RWPE1 (cell line): Measurements from ENCODE around the gene MICOS13.
A peak's percentile ranks its signal among the peaks of the same experiment; 100 is the strongest.

Source experiments
- CTCF ChIA-PET: fragments of 350-600 bp; sonication (Branson Sonifier 250); formaldehyde crosslinking; extraction: SDS; loops from one replicate; lab custom pipeline; 2021; lab: Yijun Ruan, JAX
- POLR2A ChIA-PET: fragments of 400-600 bp; formaldehyde crosslinking; extraction: SDS; loops from one replicate; lab custom pipeline; 2020; ENCODE audit warnings: antibody characterized with exemption; ENCODE audit not compliant: low non-redundant PET; lab: Yijun Ruan, JAX
- DNase-seq: peaks from one replicate; pipeline ENCODE4 v3.0.0; 2012; ENCODE audit warnings: low spot score
- H3K27ac ChIP-seq: fragments of 450-650 bp; 2 replicates; pipeline ENCODE4 v1.5.1; 2017
- TF ChIP-seq, protein P1 (sequence below): fragments of 450-650 bp; conservative IDR thresholded peaks from 2 replicates; pipeline ENCODE4 v1.5.1; 2017; ENCODE audit warnings: low read depth, mild to moderate bottlenecking

The MICOS13 gene

DNA sequence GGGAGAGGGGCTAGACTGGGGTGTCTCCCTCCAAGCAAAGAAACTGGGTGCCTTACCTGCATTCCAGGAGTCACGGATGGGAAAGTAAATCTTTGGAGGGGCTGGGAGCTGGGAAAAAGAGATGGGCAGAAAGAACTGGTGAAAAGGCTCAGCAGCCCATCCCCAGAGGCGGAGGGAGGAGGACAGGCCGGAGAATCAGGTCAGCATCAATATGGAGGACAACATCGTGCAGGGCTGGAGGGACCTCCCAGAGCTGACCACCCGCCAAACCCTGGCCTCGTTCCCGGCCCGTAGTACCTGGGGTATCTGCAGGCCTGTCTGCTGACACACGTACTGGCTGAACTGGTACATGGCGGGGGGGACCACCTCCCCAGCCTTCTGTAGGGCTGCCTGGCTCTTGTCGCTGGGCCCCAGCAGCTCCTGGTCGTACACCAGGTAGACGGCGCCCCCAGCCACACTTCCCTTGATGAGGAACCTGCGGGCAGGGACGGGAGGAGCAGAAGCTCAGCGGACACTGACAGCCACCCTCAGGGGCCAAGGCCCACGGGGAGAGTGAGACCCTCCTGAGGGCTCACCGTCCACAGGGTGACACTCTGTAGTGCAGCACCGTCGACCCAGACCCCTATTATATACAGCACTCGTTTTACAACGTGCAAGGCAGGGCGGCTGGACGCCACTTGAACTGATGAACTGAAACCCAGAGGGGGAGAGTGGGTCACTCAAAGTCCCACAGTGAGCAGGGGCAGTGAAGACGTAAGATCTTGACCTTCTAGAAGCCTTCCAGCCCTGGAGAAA is 830 bp downstream of the MICOS13 start:
- H3K27ac ChIP-seq, result peak overlapping the region; percentile 91
- TF ChIP-seq, protein P1, sequence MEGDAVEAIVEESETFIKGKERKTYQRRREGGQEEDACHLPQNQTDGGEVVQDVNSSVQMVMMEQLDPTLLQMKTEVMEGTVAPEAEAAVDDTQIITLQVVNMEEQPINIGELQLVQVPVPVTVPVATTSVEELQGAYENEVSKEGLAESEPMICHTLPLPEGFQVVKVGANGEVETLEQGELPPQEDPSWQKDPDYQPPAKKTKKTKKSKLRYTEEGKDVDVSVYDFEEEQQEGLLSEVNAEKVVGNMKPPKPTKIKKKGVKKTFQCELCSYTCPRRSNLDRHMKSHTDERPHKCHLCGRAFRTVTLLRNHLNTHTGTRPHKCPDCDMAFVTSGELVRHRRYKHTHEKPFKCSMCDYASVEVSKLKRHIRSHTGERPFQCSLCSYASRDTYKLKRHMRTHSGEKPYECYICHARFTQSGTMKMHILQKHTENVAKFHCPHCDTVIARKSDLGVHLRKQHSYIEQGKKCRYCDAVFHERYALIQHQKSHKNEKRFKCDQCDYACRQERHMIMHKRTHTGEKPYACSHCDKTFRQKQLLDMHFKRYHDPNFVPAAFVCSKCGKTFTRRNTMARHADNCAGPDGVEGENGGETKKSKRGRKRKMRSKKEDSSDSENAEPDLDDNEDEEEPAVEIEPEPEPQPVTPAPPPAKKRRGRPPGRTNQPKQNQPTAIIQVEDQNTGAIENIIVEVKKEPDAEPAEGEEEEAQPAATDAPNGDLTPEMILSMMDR, result no peak
- POLR2A ChIA-PET, result interaction anchor here (0.6 kb wide), 1 partner anchor 12 kb away, joined by 3 read pairs; no protein-coding TSS in a partner anchor
- CTCF ChIA-PET, result interaction anchor here (0.6 to 1.1 kb wide), 3 partner anchors 9 to 932 kb away, joined by 3 to 5 read pairs (median 3); no protein-coding TSS in a partner anchor
- DNase-seq, result no peak

DNA sequence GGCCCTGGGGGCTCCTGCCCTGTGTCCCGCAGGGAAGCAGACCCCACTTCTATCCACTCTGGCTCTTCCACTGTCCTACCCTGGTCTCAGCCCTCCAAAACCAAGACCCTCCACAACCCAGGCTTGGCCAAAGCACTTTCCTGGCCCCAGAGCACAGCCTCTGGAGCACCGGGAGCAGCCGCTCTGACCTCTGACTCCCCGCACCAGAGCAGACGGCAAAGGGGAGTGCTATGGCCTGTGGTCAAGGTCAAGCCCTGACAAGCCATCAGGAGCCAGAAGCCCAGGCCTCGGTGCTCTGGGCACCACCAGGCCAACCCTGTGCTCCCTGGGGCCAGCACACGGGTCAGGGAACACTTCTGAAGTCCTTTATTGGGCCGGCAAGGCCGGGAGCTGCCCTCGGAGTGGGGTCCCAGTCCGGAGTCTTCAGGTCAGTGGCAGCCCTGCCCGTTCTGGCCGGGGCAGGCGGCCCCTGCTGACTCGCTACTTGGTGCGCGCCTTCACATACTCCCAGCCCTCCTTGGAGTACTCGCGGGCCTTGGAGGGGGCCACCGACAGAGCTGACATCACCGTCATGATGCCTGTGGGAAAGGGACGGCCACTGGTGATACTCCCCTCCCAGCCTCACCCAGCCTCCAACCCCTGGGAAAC is 2.1 kb downstream of the MICOS13 start:
- CTCF ChIA-PET, result interaction anchor here (0.6 kb wide), 1 partner anchor 96 kb away, joined by 7 read pairs; no protein-coding TSS in a partner anchor
- POLR2A ChIA-PET, result no interaction called here
- peak overlapping the region; percentile 2; the same call in 1 of the 2 replicates for H3K27ac ChIP-seq
- no peak for DNase-seq
- TF ChIP-seq, protein P1, result no peak

DNA sequence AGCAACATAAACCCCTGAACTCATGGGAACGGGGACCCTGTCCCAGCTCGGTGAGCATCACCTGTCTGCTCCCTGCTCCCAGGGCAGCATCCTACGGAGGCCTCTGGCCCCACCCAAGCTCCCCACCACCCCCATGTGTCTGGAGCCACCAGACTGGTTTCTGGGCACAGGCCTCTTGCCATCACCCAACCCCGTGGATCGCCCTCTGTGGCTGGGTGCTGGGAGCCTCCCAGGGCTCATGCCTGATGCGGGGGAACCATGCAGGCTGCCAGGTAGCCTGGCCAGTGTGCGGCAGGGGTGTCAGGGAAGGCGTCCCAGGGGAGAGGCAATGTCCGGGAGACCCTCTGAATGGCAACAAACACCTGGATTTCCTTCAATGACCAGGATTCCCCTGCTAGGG is 2.7 kb downstream of the MICOS13 start:
- peak overlapping the region; percentile 2; the same call in 1 of the 2 replicates for H3K27ac ChIP-seq
- DNase-seq, result no peak
- ChIA-PET POLR2A (no interaction called here), CTCF (interaction anchor here (0.6 kb wide), 1 partner anchor 96 kb away, joined by 7 read pairs; no protein-coding TSS in a partner anchor)
- TF ChIP-seq, protein P1, result no peak

DNA sequence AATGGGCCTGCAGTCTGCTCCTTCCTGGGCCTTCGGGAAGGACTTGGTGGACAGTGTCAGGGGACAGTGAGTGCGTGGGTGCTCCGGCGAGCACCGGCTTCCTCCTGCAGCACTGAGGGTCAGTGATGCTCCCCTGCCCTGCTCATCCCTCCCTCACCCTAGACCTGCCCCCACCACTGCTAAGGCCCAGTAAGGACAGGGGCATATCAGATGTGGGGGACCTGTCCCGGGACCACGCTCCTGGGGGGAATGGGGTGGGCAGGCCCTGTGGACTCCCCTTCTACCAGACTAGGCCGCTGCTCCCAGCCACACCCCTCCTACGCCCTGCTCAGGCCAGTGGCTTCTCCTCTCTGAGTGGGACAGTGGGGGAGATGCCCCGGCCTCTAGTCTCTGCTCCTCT is 3.2 kb downstream of the MICOS13 start:
- no peak for DNase-seq
- TF ChIP-seq, protein P1, result no peak
- ChIA-PET CTCF (interaction anchor here (0.6 kb wide), 1 partner anchor 1152 kb away, joined by 3 read pairs; no protein-coding TSS in a partner anchor), POLR2A (no interaction called here)
- peak overlapping the region; percentile 2; the same call in 1 of the 2 replicates for H3K27ac ChIP-seq

GRCh38 chr19:5676772-5677105 is 3.6 kb downstream of the MICOS13 start:
- 0 out of 2 replicates have a peak overlapping the region, but pooled peaks have one; percentile 2 for H3K27ac ChIP-seq
- DNase-seq, result no peak
- ChIA-PET POLR2A (no interaction called here), CTCF (interaction anchor here (0.6 kb wide), 1 partner anchor 1151 kb away, joined by 3 read pairs; no protein-coding TSS in a partner anchor)
- TF ChIP-seq, protein P1, result no peak

DNA sequence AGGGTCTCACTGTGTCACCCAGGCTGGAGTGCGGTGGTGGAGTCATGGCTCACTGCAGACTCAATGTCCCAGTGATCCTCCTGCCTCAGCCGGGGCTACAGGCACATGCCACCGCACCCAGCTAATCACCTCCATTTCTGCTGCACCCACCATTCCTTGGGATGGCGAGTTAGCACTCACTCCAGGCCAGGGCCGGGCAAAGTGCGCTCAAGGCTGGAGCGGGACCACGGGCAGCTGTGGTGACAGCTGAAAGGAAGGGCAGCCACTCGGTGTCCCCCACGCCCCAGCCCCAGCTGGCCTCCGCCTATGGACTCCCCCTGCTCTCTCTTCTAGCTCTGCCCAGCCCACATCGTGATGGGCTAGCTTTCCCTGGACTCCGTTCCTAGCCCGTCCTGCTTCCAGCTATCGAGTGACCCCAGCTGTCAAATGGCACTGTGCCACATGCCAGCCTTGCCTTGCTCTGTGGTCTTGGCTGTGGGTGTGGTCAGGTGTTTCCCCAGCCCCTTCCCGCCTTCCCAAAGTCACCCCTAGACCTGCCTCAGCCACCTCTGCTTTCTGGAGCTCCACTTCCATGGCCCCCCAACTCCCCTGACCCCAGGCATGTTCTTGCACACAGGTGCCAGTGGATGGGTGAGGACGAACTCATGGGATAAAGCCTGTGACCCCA is 4.1 kb downstream of the MICOS13 start:
- CTCF ChIA-PET, result interaction anchor here (0.6 to 1.7 kb wide), 2 partner anchors 14 to 1151 kb away, joined by 3 to 4 read pairs; no protein-coding TSS in a partner anchor
- DNase-seq, result no peak
- POLR2A ChIA-PET, result no interaction called here
- TF ChIP-seq, protein P1, result no peak
- H3K27ac ChIP-seq, result no peak overlapping the region
